GM12864 (cell line): ENCODE data around the gene TSPAN32.
A peak's percentile ranks its signal among the peaks of the same experiment; 100 is the strongest.

Experiments used
- DNase-seq: peaks from one replicate; pipeline ENCODE4 v3.0.0-alpha.2; 2011; ENCODE audit warnings: low read depth
- H3K4me3 ChIP-seq: 2 replicates; pipeline ENCODE4 v1.5.1; 2011; ENCODE audit warnings: mild to moderate bottlenecking, low read depth, low read length, control low read depth
- TF ChIP-seq, protein P1 (sequence below): IDR thresholded peaks from 2 replicates; pipeline ENCODE4 v1.5.1; 2011; ENCODE audit warnings: low read depth, mild to moderate bottlenecking, moderate library complexity, low read length, control low read depth, inconsistent platforms; ENCODE audit errors: missing control alignments

TSPAN32 gene

DNA sequence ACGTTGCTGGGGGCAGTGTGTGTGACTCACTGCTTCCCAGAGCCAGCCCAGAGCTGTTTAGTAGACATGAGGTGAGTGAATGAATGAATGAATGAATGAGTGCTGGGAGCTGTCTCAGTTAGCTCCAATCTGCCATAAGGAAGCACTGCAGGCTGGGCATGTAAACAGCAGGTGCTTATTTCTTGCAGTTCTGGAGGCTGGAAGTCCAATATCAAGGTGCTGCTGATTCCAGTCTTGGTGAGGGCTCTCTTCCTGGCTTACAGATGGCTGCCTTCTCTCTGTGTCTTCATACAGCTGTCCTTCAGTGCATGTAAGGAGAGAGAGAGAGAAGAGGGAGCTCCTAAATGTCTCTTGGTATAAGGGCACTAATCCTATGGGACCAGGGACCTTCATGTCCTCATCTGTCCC is 4.2 kb upstream of the TSPAN32 start:
- DNase-seq: no peak
- H3K4me3 ChIP-seq: no peak overlapping the region
- TF ChIP-seq, protein P1, sequence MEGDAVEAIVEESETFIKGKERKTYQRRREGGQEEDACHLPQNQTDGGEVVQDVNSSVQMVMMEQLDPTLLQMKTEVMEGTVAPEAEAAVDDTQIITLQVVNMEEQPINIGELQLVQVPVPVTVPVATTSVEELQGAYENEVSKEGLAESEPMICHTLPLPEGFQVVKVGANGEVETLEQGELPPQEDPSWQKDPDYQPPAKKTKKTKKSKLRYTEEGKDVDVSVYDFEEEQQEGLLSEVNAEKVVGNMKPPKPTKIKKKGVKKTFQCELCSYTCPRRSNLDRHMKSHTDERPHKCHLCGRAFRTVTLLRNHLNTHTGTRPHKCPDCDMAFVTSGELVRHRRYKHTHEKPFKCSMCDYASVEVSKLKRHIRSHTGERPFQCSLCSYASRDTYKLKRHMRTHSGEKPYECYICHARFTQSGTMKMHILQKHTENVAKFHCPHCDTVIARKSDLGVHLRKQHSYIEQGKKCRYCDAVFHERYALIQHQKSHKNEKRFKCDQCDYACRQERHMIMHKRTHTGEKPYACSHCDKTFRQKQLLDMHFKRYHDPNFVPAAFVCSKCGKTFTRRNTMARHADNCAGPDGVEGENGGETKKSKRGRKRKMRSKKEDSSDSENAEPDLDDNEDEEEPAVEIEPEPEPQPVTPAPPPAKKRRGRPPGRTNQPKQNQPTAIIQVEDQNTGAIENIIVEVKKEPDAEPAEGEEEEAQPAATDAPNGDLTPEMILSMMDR: no peak

DNA sequence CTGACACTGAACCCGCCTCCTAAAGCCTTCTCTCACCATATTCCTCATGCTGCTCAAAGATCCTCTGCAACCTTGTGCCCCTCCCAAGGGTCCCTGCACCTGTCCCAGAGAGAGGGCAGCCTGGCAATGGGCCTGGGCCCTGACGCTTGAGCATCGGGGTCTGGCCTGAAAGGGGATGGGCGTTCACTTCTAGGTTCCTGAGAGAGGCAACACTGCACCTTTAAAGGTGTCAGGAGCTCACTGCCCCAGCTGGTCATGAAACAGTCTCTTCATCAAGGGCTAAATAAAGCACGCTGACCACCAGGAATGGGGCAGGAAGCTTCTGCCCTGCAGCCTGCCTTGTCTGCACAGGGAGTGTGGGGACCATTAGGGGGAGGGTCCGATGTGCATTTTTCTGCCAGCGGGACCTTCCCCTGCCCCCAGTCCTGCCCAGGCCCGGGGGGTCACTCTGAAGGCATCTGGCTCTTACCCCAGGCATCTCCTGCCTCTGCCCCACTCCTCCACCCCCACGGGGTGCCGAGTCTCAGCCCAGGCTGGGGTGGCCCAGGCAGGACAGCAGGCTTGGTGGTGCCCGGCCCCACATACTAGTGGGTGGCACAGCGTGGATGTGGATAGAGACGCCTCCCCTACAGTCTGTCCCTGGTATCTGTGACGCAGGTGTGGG is 3.5 kb upstream of the TSPAN32 start:
- TF ChIP-seq, protein P1: no peak
- DNase-seq: no peak
- H3K4me3 ChIP-seq: no peak overlapping the region

DNA sequence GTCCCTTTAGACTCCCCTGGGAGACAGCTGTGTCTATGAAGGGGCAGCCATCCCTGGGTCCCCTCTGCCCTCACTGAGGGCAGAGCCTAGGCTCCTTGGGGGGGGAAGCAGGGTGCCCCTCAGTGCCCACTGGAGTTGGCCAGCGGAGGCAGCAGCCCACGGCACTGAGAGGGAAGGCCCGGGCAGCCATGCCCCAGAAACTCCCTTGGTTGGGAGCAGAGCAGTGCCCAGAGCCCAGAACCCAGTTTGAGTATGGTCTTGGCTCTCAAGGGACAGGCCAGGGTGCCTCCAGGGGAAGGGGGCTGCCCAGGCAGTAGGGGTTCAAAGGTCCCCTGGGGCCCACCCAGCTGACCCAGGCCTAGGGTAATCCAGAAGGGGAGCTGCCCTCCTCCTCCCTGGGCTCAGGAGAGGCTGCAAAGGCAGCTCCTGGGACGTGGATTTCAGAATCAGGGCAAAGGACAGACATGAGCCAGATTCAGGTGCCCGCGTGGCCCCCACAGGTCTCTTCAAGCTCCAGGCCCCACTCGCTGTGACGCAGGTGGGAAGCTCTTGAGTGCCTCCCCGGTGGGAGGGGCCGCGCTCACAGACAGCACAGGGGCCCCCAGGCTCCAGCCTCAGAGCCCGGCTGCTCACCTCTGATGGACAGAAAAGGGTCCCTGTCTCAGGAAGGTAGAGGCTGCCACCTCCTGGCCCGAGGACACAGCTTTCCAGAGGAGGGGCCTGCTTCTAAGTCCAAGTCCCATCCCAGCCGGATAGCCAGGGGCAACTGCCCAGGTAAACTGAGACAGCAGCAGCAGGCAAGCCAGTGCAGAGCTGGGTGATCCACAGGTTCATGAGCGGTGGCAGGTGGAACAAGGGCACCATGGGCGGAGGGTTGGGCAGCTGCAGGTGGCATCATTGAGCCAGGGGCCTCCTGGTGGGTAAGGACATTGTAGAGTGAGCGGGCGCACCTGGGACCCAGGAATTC is 2.7 kb upstream of the TSPAN32 start:
- no peak for DNase-seq
- no peak overlapping the region for H3K4me3 ChIP-seq
- TF ChIP-seq, protein P1: peak; percentile 23

DNA sequence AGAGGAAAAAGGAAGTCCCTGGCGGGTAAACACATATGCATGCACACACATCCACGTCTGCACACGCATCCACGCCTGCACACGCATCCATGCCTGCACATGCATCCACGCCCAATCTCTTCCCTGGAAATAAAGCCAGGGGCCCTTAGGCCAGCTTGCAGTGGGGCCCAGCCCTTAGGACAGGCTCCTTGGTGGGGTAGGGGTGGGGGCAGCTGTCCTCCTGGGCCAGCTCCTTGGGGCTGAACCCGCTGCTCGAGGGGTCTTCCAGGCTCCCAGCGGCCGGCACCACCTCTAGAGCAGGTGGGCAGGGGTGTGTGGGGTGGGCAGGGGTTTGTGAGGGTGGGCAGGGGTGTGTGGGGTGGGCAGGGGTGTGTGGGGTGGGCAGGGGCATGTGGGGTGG is 2.0 kb upstream of the TSPAN32 start:
- no peak overlapping the region for H3K4me3 ChIP-seq
- DNase-seq: no peak
- TF ChIP-seq, protein P1: no peak

DNA sequence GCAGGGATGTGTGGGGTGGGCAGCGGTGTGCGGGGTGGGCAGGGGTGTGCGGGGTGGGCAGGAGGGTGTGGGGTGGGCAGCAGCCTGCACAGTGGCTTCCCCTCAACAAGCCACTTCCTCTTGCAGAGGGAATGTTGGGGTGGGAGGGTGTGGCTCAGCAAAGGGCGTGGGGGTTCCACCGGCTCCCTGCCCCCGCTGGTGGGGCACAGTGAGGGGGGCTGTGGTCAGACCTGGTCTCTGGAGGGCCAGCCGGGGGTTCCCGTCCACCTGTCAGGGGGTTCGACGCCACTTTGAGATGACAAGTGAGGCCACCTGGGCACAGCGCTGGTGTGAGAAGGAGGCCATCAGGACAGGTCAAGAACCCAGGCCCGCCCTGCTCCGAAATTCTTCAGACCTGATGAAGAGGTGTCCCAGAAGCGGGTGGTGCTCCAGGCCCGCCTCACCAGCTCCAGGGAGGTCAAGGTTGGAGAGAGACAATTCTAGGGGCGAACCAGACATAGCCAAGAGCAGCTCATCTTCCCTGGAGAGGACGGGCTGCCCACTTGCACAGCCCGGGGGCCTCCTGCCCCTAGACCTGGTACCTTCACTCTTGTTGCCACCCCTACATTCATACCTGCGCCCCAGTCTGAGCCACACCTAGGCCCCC is 1.4 kb upstream of the TSPAN32 start:
- TF ChIP-seq, protein P1: no peak
- DNase-seq: no peak
- no peak overlapping the region for H3K4me3 ChIP-seq

DNA sequence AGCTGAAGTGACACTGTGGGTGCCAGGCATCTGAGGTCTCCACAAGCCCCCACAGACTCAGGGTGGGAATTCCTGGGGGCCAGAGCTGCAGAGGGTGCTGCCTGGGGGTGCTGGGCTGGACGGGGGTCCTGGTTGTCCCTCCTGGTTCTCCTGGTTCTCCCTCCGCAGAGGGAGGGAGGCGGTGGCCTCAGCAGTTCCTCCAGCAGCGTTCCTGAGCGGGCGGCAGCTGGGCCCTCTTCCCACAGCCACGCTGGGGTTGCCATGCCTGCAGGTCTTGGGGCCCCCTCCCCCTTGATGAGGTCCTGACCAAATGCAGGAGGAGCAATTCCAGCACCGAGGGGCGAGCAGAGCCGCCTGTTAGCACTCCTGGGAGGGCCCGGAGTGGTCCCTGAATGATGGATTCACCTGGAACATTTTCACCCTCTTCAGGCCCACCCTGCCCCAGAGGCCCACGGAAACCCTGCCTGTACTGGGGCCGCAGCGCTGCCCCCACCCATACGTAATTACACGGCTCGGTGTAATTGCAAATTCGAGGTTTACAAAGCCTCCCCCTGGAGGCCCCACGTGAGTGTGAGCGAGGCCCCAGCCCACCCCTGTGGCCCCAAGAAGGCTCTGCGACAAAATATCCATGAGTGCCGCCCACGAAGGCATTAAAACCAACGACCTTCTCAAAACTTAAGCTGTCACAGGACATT is 730 bp upstream of the TSPAN32 start:
- TF ChIP-seq, protein P1: no peak

More for the DNA sequence above, 730 bp upstream of the TSPAN32 start:
- no peak overlapping the region; the same call in 1 of the 2 replicates for H3K4me3 ChIP-seq
- no peak for DNase-seq
